TTC549 (cell line): ENCODE measurements around the gene BTNL8.

Source experiments
- FAIRE-seq: peaks from 2 replicates; lab custom pipeline; 2012; peaks lifted over from hg19 to GRCh38; lab: Jason Lieb, UNC

The BTNL8 gene

GRCh38 chr5:180970336-180970735 is 71.4 kb downstream of the BTNL8 start:
- no peak for FAIRE-seq

- no peak for FAIRE-seq
Observed at GRCh38 chr5:180970875-180971274, 71.9 kb downstream of the BTNL8 start.

- no peak for FAIRE-seq
Observed at GRCh38 chr5:180974612-180975315, 75.8 kb downstream of the BTNL8 start.

- FAIRE-seq, result no peak
Observed at GRCh38 chr5:180975338-180975737, 76.4 kb downstream of the BTNL8 start.

- no peak for FAIRE-seq
Observed at GRCh38 chr5:180976518-180976917, 77.6 kb downstream of the BTNL8 start.

GRCh38 chr5:180977852-180978251 is 78.9 kb downstream of the BTNL8 start:
- FAIRE-seq, result no peak

- FAIRE-seq, result no peak
Observed at GRCh38 chr5:180982008-180982741, 83.2 kb downstream of the BTNL8 start.

- no peak for FAIRE-seq
Observed at GRCh38 chr5:180988016-180988415, 89.1 kb downstream of the BTNL8 start.

GRCh38 chr5:180988592-180988991 is 89.6 kb downstream of the BTNL8 start, which contains the start of gene BTNL3:
Gene BTNL3 (plus strand): TSS chr5:180988846. CDS start chr5:180989029, 183 bp downstream.
- FAIRE-seq, result no peak

GRCh38 chr5:180990086-180990881 is 91.3 kb downstream of the BTNL8 start:
- FAIRE-seq, result no peak

- FAIRE-seq, result no peak
Observed at GRCh38 chr5:180990882-180991242, 91.9 kb downstream of the BTNL8 start.
